GM23338 (cell line): ENCODE data around the gene PDCD10. TPM values are rescaled to one million over a fixed set of nuclear protein-coding genes. Genes with fewer than 3 reads are reported as not detected.

Source experiments
- ATAC-seq: fragments of 200-7000 bp; cut with Tn5 transposase; 3 replicates; pipeline ENCODE4 v1.9.1; 2020
- DNase-seq: peaks from one replicate; pipeline ENCODE4 v3.0.0-alpha.2; 2015; ENCODE audit warnings: low spot score
- H2AFZ ChIP-seq: fragments of 200-600 bp; sonication (generic); 2 replicates; pipeline ENCODE4 v1.8.0; 2016; ENCODE audit warnings: antibody characterized with exemption, mild to moderate bottlenecking, moderate library complexity
- H3F3A ChIP-seq: fragments of 200-600 bp; sonication (generic); replicated peaks from 2 replicates; pipeline ENCODE4 v1.8.0; 2017; ENCODE audit warnings: antibody characterized with exemption, mixed run types, low read depth
- H3K27ac ChIP-seq: fragments of 200-600 bp; sonication (generic); 2 replicates; pipeline ENCODE4 v1.6.1; 2016; ENCODE audit warnings: low read depth
- H3K27me3 ChIP-seq: fragments of 200-600 bp; sonication (generic); 2 replicates; pipeline ENCODE4 v1.8.0; 2016; ENCODE audit warnings: mild to moderate bottlenecking, mixed run types, moderate library complexity; ENCODE audit not compliant: insufficient read depth
- H3K36me3 ChIP-seq: fragments of 200-600 bp; sonication (generic); 2 replicates; pipeline ENCODE4 v1.8.0; 2016; ENCODE audit warnings: mild to moderate bottlenecking; ENCODE audit not compliant: insufficient read depth
- H3K4me1 ChIP-seq: fragments of 200-600 bp; sonication (generic); 2 replicates; pipeline ENCODE4 v1.8.0; 2016; ENCODE audit warnings: mild to moderate bottlenecking, moderate library complexity; ENCODE audit not compliant: insufficient read depth
- H3K4me2 ChIP-seq: fragments of 200-600 bp; sonication (generic); 2 replicates; pipeline ENCODE4 v1.7.1; 2017; ENCODE audit warnings: mixed run types
- H3K4me3 ChIP-seq: fragments of 200-600 bp; sonication (generic); 2 replicates; pipeline ENCODE4 v1.6.1; 2016; ENCODE audit warnings: mixed run types
- H3K79me2 ChIP-seq: fragments of 200-600 bp; sonication (generic); replicated peaks from 2 replicates; pipeline ENCODE4 v1.8.0; 2017; ENCODE audit warnings: mild to moderate bottlenecking; ENCODE audit not compliant: insufficient read depth
- H3K9me2 ChIP-seq: fragments of 200-600 bp; sonication (generic); 2 replicates; pipeline ENCODE4 v1.8.0; 2017; ENCODE audit not compliant: insufficient read depth
- H4K20me1 ChIP-seq: fragments of 200-600 bp; sonication (generic); replicated peaks from 2 replicates; pipeline ENCODE4 v1.8.0; 2017; ENCODE audit warnings: mild to moderate bottlenecking; ENCODE audit not compliant: insufficient read depth
- H3K27ac Mint-ChIP-seq: 2 replicates; pipeline ENCODE4 v1.8.0; 2020; ENCODE audit warnings: inconsistent platforms, mild to moderate bottlenecking, moderate library complexity, mixed read lengths
- H3K27me3 Mint-ChIP-seq: 3 replicates; pipeline ENCODE4 v1.8.0; 2022; ENCODE audit warnings: low read depth, mild to moderate bottlenecking, moderate library complexity, mixed read lengths, inconsistent platforms; ENCODE audit not compliant: insufficient read depth, poor library complexity
- H3K36me3 Mint-ChIP-seq: 3 replicates; pipeline ENCODE4 v1.8.0; 2021; ENCODE audit warnings: low read depth, mild to moderate bottlenecking, inconsistent platforms, moderate library complexity, mixed read lengths
- H3K4me1 Mint-ChIP-seq: 3 replicates; pipeline ENCODE4 v1.8.0; 2020; ENCODE audit warnings: mild to moderate bottlenecking, inconsistent platforms, mixed read lengths
- H3K4me3 Mint-ChIP-seq: 3 replicates; pipeline ENCODE4 v1.8.0; 2021; ENCODE audit warnings: moderate library complexity, mild to moderate bottlenecking, inconsistent platforms, mixed read lengths
- H3K9me3 Mint-ChIP-seq: 3 replicates; pipeline ENCODE4 v1.8.0; 2020; ENCODE audit warnings: moderate library complexity, mild to moderate bottlenecking, inconsistent platforms, mixed read lengths
- CREB1 ChIP-seq: fragments of 250-450 bp; sonication (Bioruptor Pico); IDR thresholded peaks from 2 replicates; pipeline ENCODE4 v1.5.0; 2020; ENCODE audit warnings: low read depth, mild to moderate bottlenecking, moderate library complexity
- CTCF ChIP-seq, 2 experiments: fragments of 200-600 bp in 1 of 2; sonication (generic) in 1 of 2; conservative IDR thresholded peaks; 2 replicates each; pipeline versions ENCODE4 v1.5.1 to v1.6.1; 2016 to 2017; ENCODE audit warnings: antibody characterized with exemption in 2 of 2, low read depth in 2 of 2, mild to moderate bottlenecking in 2 of 2, moderate library complexity in 1 of 2
- EZH2 ChIP-seq: fragments of 200-600 bp; sonication (generic); IDR thresholded peaks from one replicate; pipeline ENCODE4 v1.8.0; 2017; ENCODE audit warnings: antibody characterized with exemption, mild to moderate bottlenecking, low read depth; ENCODE audit not compliant: unreplicated experiment
- EZH2phosphoT487 ChIP-seq: fragments of 200-600 bp; sonication (generic); IDR thresholded peaks from one replicate; pipeline ENCODE4 v1.8.1; 2018; ENCODE audit warnings: antibody characterized with exemption; ENCODE audit not compliant: unreplicated experiment
- JUNB ChIP-seq: IDR thresholded peaks from one replicate; pipeline ENCODE4 v1.6.1; 2016; ENCODE audit warnings: antibody characterized with exemption; ENCODE audit not compliant: unreplicated experiment
- POLR2AphosphoS5 ChIP-seq: IDR thresholded peaks from 2 replicates; pipeline ENCODE4 v1.6.1; 2016; ENCODE audit warnings: antibody characterized with exemption, low read depth
- STAT1 ChIP-seq: IDR thresholded peaks from one replicate; pipeline ENCODE4 v1.6.1; 2016; ENCODE audit warnings: antibody characterized with exemption; ENCODE audit not compliant: unreplicated experiment
- ZNF114 ChIP-seq: fragments of 250-450 bp; sonication (Bioruptor Pico); IDR thresholded peaks from 2 replicates; pipeline ENCODE4 v1.5.0; 2020; ENCODE audit warnings: mild to moderate bottlenecking, moderate library complexity
- ZNF331 ChIP-seq: fragments of 250-450 bp; sonication (Bioruptor Pico); IDR thresholded peaks from 2 replicates; pipeline ENCODE4 v1.5.0; 2020; ENCODE audit warnings: low read depth, mild to moderate bottlenecking, moderate library complexity
- ZNF462 ChIP-seq: fragments of 250-450 bp; sonication (Bioruptor Pico); IDR thresholded peaks from 2 replicates; pipeline ENCODE4 v1.5.0; 2020; ENCODE audit warnings: mild to moderate bottlenecking, moderate library complexity
- polyA plus RNA-seq: library from polyadenylated mRNA; unstranded; fragments of >200 nt; fragmentation: Nextera tagmentation; extraction: Ambion mirVana; gene quantifications from 2 replicates; pipeline ENCODE4 v1.2.1, GENCODE V29; 2016
- total RNA-seq: library from RNA; depleted of rRNA; stranded (reverse); fragments of >200 nt; shearing (Covaris generic); gene quantifications from 2 replicates; pipeline ENCODE4 v1.2.3, GENCODE V29; 2014
- TF ChIP-seq, protein P1 (sequence below): IDR thresholded peaks from one replicate; pipeline ENCODE4 v1.6.1; 2018; ENCODE audit warnings: antibody characterized with exemption; ENCODE audit not compliant: unreplicated experiment
- TF ChIP-seq, protein P2 (sequence below): IDR thresholded peaks from 2 replicates; pipeline ENCODE4 v1.6.1; 2016; ENCODE audit warnings: antibody characterized with exemption

Gene PDCD10
- total and polyA plus RNA-seq, 2 experiments from 2014 or later: 95.2 to 125 TPM

DNA sequence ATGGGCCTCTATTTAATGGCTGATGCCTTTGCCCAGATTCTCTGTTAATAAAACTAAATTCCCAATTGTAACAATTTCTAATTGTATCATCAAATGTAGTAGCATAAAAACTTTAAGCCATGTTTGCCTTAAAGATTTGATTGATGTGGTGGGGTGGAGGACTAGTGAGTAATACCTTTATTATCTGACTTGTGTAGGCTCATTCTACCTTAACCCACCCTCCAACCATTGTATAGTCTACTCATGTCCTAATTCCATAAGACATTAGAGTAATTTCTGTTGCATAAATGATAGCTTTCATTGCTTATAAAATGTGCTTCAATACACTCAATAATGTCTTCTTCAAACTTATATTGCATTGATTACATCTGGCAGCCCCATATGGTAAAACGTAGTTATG lies 26.6 kb upstream of the PDCD10 start:
- H3K9me2 ChIP-seq: no peaks in the 10 kb centered on the region
- DNase-seq (no peak), ATAC-seq (no peak)
- peaks cover 26% of the 10 kb centered on the region for H3K36me3 Mint-ChIP-seq
- no peaks in the 10 kb centered on the region for H3K79me2 ChIP-seq
- no peaks in the 10 kb centered on the region for H3K4me1 Mint-ChIP-seq
- no peak overlapping the region for H3K27ac Mint-ChIP-seq
- H3K4me3 Mint-ChIP-seq: no peak overlapping the region
- 0 out of 2 replicates have a peak, but pooled peaks cover 4% of the 10 kb centered on the region for H4K20me1 ChIP-seq
- H3K27me3 ChIP-seq: no peaks in the 10 kb centered on the region
- peaks cover 2% of the 10 kb centered on the region for H3K27me3 Mint-ChIP-seq
- H3K27ac ChIP-seq: no peak overlapping the region
- no peaks in the 10 kb centered on the region for H3K4me1 ChIP-seq
- H3K4me3 ChIP-seq: no peak overlapping the region
- no peak for TF ChIP-seq POLR2AphosphoS5
- no peak for TF ChIP-seq CTCF (conservative IDR thresholded peaks at IDR 0.05; ENCODE audit: low read depth in 2 of 2)
- TF ChIP-seq EZH2: no peak
- no peak for TF ChIP-seq CREB1
- no peak for TF ChIP-seq ZNF114 (CRISPR knock-in tag)
- TF ChIP-seq EZH2phosphoT487: no peak
- TF ChIP-seq ZNF331: no peak
- TF ChIP-seq STAT1: no peak
- no peak for TF ChIP-seq ZNF462
- TF ChIP-seq, protein P1, sequence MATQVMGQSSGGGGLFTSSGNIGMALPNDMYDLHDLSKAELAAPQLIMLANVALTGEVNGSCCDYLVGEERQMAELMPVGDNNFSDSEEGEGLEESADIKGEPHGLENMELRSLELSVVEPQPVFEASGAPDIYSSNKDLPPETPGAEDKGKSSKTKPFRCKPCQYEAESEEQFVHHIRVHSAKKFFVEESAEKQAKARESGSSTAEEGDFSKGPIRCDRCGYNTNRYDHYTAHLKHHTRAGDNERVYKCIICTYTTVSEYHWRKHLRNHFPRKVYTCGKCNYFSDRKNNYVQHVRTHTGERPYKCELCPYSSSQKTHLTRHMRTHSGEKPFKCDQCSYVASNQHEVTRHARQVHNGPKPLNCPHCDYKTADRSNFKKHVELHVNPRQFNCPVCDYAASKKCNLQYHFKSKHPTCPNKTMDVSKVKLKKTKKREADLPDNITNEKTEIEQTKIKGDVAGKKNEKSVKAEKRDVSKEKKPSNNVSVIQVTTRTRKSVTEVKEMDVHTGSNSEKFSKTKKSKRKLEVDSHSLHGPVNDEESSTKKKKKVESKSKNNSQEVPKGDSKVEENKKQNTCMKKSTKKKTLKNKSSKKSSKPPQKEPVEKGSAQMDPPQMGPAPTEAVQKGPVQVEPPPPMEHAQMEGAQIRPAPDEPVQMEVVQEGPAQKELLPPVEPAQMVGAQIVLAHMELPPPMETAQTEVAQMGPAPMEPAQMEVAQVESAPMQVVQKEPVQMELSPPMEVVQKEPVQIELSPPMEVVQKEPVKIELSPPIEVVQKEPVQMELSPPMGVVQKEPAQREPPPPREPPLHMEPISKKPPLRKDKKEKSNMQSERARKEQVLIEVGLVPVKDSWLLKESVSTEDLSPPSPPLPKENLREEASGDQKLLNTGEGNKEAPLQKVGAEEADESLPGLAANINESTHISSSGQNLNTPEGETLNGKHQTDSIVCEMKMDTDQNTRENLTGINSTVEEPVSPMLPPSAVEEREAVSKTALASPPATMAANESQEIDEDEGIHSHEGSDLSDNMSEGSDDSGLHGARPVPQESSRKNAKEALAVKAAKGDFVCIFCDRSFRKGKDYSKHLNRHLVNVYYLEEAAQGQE: no peak
- TF ChIP-seq JUNB: no peak
- TF ChIP-seq, protein P2, sequence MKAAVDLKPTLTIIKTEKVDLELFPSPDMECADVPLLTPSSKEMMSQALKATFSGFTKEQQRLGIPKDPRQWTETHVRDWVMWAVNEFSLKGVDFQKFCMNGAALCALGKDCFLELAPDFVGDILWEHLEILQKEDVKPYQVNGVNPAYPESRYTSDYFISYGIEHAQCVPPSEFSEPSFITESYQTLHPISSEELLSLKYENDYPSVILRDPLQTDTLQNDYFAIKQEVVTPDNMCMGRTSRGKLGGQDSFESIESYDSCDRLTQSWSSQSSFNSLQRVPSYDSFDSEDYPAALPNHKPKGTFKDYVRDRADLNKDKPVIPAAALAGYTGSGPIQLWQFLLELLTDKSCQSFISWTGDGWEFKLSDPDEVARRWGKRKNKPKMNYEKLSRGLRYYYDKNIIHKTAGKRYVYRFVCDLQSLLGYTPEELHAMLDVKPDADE: no peak
- no peaks in the 10 kb centered on the region for H3F3A ChIP-seq
- peaks cover 26% of the 10 kb centered on the region for H3K9me3 Mint-ChIP-seq
- H3K36me3 ChIP-seq: no peaks in the 10 kb centered on the region
- H3K4me2 ChIP-seq: no peak overlapping the region
- no peak overlapping the region for H2AFZ ChIP-seq
